GM12874 (cell line): ENCODE results near the gene KYAT1.

ENCODE experiments used
- CTCF ChIP-seq: IDR thresholded peaks from 2 replicates; pipeline ENCODE4 v1.5.1; 2011; ENCODE audit warnings: low read depth, mild to moderate bottlenecking, control low read depth, low read length, moderate library complexity; ENCODE audit not compliant: insufficient read depth

KYAT1 gene

DNA sequence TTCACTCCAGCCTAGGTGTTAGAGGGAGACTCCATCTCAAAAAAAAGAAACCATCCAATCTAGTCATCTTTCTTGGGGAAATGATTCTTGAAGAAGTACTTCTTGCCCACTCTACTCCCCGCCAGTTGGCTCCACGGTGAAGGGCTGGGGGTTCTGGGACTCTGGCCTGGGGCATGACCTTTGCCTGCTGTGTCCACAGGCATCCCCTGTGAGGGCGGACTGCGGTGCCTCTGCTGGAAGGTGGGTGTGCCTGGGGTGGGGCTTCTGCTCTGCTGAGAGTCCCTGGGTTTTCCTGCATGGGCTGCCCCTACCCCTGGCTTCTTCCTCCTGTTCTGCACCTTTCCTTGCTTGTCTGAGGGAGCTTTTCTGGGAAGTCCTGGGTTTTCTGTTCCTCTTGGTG is 91.2 kb downstream of the KYAT1 start:
- TF ChIP-seq CTCF = no peak

GRCh38 chr9:128788445-128788844 is 93.3 kb downstream of the KYAT1 start:
- no peak for TF ChIP-seq CTCF

DNA sequence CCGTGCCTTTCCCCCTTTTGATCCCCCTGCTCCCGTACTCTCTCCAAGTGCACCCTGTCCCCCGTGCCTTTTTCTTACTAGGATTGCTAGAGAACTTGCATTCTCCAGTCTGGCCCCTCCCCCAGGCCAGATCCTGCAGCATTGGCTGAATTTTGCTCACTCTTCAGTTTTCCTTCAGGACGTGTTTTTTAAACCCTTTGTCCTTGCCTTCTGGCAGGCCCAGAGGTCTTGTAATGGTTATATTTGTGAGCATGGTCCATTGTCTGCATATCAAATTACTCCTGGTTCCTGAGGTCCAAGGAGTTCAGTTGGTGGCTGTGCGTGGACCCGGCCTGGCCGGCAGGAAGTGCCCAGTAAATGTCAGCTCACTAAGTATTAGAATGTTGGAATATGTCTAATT is 94.1 kb downstream of the KYAT1 start:
- TF ChIP-seq CTCF = no peak

DNA sequence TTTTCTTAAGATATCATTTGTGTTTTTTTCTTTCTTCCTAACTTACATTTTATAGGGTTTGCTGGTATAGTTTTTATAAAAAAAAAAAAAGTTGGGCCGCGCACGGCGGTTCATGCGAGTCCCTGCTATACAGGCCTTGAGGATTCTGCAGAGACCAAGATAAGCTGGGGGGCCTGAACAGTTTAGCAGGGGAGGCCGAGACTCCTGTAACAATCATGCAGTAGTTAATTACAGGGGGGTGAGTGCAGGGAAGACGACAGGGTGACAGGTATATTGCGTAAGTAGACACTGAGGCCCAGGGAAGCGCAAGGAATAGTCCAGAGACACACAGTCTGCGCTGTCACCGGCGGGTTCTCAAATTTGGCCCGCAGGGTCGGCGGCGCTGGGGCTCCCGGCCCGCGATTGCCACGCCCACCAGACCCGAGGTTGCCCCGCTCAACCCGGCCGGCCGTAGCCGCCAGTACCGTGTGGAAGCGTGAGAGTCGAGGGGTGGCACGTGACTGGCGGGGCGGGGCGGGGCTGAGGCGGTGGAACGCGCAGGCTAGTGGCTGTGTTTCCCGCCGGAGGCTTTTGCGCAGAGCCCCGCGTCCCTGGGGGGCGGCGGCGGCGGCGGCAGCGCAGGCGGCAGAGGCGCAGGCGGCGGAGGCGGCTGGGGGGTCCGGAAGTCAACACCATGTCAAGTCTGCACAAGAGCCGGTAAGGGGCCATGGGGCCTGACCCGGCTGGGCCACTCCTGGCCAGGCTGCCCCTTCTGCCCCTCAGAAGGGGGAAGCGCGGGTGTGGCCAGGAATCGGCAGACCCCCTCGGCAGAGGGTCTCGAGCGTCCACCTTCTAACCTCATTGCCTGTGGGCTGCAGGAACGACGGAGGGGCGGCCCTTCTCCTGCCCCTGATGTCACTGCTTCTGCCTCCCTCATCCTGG is 94.8 kb downstream of the KYAT1 start, which contains the start of gene TBC1D13:
TBC1D13 (plus strand) TSS at position 573 of the 921 bp plus-strand sequence; CDS start at position 674, 101 bp downstream.
- no peak for TF ChIP-seq CTCF

- no peak for TF ChIP-seq CTCF
Measured at GRCh38 chr9:128785427-128785826, 96.3 kb downstream of the KYAT1 start.
